Measurements from ENCODE around the gene LBX2. TPM values are rescaled to one million over a fixed set of nuclear protein-coding genes. Genes with fewer than 3 reads are reported as not detected.

The LBX2 gene
- total and polyA plus RNA-seq, 9 of the 15 experiments (the other 6 are each of a cell fraction or from before 2014, with no cell fraction given), result 0.39 to 6.2 (median 1.8) TPM; not detected in 1

DNA sequence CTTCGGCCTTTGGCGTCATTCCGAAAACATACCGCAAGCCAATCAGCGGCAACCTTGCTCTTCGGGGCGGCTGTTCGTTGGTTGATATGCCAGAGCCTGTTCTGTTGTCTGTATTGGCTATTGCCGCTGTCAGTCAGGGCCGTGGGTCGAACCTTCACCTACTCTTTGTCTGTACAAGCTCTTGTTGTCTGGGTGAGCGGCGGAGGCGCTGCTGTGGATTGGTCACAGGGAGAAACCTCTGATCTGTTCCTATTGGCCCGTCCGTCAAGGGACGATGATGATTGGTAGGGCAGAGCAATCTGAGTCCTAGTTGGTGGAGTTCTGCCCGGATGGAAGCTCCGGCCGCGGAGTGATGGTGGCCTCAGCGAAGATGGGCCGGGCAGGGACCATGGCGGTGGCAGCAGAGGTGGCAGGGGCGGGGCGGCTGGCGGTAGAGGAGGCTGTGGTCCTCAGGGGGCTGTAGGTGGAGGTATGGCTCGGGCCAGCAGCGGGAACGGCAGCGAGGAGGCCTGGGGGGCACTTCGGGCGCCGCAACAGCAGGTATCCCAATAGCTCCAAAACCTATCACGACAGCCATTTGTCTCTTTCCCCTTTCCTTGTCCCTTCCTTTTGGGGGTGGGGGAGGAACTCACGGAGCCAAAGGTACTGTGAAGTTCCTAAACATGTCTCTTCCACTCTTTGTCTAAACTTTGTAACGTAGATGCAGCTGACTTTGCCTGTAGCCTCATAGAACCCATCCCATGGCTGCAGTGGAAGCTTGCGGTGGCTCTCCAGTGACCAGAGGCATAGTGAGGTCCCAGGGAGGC is 41.1 kb downstream of the LBX2 start, which contains the start of gene WBP1 (continued):
- TF ChIP-seq, protein P1, sequence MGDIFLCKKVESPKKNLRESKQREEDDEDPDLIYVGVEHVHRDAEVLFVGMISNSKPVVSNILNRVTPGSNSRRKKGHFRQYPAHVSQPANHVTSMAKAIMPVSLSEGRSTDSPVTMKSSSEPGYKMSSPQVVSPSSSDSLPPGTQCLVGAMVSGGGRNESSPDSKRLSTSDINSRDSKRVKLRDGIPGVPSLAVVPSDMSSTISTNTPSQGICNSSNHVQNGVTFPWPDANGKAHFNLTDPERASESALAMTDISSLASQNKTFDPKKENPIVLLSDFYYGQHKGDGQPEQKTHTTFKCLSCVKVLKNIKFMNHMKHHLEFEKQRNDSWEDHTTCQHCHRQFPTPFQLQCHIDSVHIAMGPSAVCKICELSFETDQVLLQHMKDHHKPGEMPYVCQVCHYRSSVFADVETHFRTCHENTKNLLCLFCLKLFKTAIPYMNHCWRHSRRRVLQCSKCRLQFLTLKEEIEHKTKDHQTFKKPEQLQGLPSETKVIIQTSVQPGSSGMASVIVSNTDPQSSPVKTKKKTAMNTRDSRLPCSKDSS (IDR thresholded peaks at IDR 0.05; ENCODE audit: low read depth, partially characterized antibody), result no peak
- TF ChIP-seq DIDO1 (tag; IDR thresholded peaks at IDR 0.05; ENCODE audit: low read depth), result no peak
- TF ChIP-seq ZMIZ1 (IDR thresholded peaks at IDR 0.05; ENCODE audit: low read depth in 2 of 2, low read length in 2 of 2), result no peak
- TF ChIP-seq, protein P2, sequence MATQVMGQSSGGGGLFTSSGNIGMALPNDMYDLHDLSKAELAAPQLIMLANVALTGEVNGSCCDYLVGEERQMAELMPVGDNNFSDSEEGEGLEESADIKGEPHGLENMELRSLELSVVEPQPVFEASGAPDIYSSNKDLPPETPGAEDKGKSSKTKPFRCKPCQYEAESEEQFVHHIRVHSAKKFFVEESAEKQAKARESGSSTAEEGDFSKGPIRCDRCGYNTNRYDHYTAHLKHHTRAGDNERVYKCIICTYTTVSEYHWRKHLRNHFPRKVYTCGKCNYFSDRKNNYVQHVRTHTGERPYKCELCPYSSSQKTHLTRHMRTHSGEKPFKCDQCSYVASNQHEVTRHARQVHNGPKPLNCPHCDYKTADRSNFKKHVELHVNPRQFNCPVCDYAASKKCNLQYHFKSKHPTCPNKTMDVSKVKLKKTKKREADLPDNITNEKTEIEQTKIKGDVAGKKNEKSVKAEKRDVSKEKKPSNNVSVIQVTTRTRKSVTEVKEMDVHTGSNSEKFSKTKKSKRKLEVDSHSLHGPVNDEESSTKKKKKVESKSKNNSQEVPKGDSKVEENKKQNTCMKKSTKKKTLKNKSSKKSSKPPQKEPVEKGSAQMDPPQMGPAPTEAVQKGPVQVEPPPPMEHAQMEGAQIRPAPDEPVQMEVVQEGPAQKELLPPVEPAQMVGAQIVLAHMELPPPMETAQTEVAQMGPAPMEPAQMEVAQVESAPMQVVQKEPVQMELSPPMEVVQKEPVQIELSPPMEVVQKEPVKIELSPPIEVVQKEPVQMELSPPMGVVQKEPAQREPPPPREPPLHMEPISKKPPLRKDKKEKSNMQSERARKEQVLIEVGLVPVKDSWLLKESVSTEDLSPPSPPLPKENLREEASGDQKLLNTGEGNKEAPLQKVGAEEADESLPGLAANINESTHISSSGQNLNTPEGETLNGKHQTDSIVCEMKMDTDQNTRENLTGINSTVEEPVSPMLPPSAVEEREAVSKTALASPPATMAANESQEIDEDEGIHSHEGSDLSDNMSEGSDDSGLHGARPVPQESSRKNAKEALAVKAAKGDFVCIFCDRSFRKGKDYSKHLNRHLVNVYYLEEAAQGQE (IDR thresholded peaks at IDR 0.05; ENCODE audit: borderline replicate concordance), result no peak
- TF ChIP-seq, protein P2 (CRISPR knock-in tag; IDR thresholded peaks at IDR 0.05; ENCODE audit: low read depth), result no peak
- TF ChIP-seq PTTG1 (tag; IDR thresholded peaks at IDR 0.05; ENCODE audit: low read depth), result no peak
- TF ChIP-seq, protein P3, sequence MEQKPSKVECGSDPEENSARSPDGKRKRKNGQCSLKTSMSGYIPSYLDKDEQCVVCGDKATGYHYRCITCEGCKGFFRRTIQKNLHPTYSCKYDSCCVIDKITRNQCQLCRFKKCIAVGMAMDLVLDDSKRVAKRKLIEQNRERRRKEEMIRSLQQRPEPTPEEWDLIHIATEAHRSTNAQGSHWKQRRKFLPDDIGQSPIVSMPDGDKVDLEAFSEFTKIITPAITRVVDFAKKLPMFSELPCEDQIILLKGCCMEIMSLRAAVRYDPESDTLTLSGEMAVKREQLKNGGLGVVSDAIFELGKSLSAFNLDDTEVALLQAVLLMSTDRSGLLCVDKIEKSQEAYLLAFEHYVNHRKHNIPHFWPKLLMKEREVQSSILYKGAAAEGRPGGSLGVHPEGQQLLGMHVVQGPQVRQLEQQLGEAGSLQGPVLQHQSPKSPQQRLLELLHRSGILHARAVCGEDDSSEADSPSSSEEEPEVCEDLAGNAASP (IDR thresholded peaks at IDR 0.05), result no peak
- TF ChIP-seq ZNF121 (CRISPR knock-in tag; conservative IDR thresholded peaks at IDR 0.05), result no peak
- TF ChIP-seq CSDE1 (IDR thresholded peaks at IDR 0.05), result no peak
- TF ChIP-seq, protein P4, sequence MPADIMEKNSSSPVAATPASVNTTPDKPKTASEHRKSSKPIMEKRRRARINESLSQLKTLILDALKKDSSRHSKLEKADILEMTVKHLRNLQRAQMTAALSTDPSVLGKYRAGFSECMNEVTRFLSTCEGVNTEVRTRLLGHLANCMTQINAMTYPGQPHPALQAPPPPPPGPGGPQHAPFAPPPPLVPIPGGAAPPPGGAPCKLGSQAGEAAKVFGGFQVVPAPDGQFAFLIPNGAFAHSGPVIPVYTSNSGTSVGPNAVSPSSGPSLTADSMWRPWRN (IDR thresholded peaks at IDR 0.05; ENCODE audit: low read depth), result no peak
- TF ChIP-seq TARDBP (IDR thresholded peaks at IDR 0.05), result no peak

Measured in K562 (cell line).